H7 (cell line): Measurements from ENCODE around the gene CDCA5. TPM values are rescaled to one million over a fixed set of nuclear protein-coding genes. Genes with fewer than 3 reads are reported as not detected.

ENCODE experiments used
- DNase-seq: peaks from one replicate; pipeline ENCODE4 v3.0.0; 2012
- H3K27me3 ChIP-seq: 2 replicates; pipeline ENCODE4 v1.6.0; 2011; ENCODE audit warnings: mild to moderate bottlenecking, low read length; ENCODE audit not compliant: control insufficient read depth, insufficient read depth
- H3K36me3 ChIP-seq: replicated peaks from 2 replicates; pipeline ENCODE4 v1.5.1; 2011; ENCODE audit warnings: low read length; ENCODE audit not compliant: control insufficient read depth, insufficient read depth
- H3K4me3 ChIP-seq: 2 replicates; pipeline ENCODE4 v1.5.1; 2011; ENCODE audit warnings: low read depth, mild to moderate bottlenecking, control low read depth, low read length, moderate library complexity; ENCODE audit not compliant: insufficient read depth
- total RNA-seq: library from RNA; depleted of rRNA; stranded (reverse); fragments of >200 nt; shearing (Covaris generic); gene quantifications from 2 replicates; pipeline ENCODE4 v1.2.3, GENCODE V29; 2014

CDCA5 gene
- total RNA-seq, 1 experiment from 2014 or later: 83.8 TPM

DNA sequence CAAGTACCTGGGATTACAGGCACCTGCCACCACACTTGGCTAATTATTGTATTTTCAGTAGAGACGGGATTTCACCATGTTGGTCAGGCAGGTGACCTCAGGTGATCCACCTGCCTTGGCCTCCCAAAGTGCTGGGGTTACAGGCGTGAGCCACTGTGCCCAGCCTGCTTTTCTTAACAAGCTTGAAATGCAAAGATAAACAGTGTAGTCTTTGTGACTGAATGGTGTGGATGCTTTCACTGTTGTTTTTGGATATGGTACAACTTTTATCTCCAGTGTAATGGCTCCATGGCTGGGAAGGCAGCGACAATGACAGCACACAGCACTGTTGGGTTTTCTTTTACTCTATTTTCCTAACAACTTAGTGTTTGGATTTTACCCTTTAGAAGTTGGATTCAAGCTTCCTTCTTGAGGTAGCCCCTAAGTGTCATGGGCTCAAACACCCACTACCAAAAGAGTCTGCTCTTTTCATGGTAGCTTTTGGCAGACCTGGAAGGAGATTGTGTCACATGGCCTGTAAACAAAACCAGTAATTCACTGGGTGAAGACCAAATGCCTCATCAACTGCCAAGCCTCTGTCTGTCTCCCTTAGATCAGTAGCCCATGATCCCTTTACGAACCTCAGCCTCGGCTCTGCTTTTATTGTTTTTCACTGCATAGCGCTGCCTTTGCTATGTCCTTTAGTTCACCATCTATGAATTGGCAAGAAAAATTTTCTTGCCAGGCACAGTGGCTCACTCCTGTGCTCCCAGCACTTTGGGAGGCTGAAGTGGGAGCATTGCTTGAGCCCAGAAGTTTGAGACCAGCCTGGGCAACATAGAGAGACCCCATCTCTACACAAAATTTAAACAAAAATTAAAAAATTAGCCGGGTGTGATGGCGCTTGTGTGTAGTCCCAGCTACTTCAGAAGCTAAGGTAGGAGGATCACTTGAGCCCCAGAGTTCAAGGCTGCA lies 18.6 kb upstream of the CDCA5 start:
- no peak for DNase-seq
- peaks cover 3% of the 10 kb centered on the region for H3K36me3 ChIP-seq
- no peak overlapping the region for H3K4me3 ChIP-seq
- no peaks in the 10 kb centered on the region for H3K27me3 ChIP-seq

DNA sequence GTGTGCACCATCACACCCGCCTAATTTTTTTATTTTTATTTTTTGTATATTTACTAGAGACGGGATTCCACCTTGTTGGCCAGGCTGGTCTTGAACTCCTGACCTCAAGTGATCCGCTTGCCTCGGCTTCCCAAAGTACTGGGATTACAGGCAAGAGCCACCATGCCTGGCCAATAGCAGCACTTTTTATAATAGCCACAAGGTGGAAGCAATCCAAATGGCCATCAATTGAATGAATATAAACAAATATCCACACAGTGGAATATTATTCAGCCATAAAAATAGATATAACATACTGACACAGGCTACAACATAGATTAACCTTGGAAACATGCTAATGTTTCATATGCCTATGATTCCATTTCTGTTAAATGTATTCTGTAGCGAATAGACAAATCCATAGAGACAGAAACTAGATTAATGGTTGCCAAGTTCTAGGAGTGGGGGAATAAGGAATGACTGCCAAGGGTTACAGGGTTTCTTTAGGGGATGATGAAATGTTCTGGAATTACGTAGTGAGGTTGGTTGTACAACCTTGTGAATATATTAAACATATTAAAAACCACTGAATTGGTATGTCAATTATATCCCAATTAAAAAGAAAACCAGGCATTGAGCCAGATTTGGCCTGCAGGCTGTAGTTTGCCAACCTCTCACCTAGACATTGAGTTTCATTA lies 17.0 kb upstream of the CDCA5 start:
- H3K27me3 ChIP-seq: no peaks in the 10 kb centered on the region
- H3K4me3 ChIP-seq: no peak overlapping the region
- DNase-seq: no peak
- peaks cover 3% of the 10 kb centered on the region for H3K36me3 ChIP-seq

DNA sequence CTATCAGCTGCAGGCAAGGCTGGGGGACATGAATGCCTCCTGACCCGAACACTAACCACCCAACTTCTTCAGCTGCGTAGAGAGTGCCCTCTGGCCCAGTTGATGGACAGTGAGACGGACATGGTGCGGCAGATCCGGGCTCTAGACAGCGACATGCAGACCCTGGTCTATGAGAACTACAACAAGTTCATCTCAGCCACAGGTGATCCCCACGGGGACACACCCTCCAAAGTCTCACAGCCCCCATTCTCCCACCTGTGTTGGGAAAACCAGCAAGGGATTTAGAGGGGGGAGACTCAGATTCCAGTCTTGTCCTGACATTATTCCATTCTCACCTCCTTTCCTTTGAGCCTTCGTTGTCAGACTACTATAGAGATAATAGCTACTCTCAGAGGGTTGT lies 13.1 kb upstream of the CDCA5 start:
- Histone ChIP-seq H3K27me3 (no peaks in the 10 kb centered on the region), H3K36me3 (no peaks in the 10 kb centered on the region; the same call in none of the 2 replicates), H3K4me3 (peak overlapping the region; percentile 65; the same call in 1 of the 2 replicates)
- no peak for DNase-seq

DNA sequence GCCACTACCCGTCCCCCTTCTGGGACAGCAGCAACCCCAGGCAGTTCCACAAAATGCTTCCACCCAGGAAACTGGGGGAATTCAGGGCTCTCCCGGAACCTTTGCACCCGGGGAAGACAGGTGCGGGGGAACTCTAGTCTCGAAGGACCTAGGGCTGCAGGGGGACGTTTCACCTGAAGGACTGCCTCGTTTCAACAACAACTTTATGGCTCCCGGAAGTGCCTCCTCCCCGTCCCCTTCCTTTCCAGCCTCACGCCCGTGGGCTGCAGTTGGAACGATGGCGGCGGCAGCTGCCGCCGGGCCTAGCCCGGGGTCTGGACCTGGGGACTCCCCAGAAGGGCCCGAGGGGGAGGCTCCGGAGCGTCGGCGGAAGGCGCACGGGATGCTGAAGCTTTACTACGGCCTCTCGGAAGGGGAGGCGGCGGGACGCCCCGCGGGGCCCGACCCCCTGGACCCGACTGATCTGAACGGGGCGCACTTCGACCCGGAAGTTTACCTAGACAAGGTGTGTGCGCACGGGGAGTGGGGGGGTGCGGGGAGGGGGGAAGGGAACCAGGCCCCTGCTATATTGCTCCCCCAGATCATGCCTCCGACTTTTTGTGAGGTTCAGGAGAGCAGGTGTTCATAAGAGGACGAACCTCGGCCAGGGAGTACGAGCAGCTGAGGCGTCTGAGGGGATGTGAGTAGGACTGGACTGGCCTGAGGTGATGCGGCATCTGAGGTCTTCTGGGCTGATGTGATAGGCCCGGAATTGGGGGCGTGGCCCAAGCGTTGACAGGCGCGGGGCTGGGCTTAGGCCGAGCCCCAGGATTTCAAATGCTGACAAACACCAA lies 12.3 kb upstream of the CDCA5 start, which contains the start of gene VPS51:
TSS of gene VPS51 (plus strand) at position 241 of the 833 bp plus-strand sequence. CDS start at position 278, 37 bp downstream.
- no peaks in the 10 kb centered on the region; the same call in none of the 2 replicates for H3K36me3 ChIP-seq
- DNase-seq: peak; percentile 97
- peak within 1 kb of the TSS; percentile 65 for H3K4me3 ChIP-seq
- no peaks in the 10 kb centered on the region for H3K27me3 ChIP-seq

DNA sequence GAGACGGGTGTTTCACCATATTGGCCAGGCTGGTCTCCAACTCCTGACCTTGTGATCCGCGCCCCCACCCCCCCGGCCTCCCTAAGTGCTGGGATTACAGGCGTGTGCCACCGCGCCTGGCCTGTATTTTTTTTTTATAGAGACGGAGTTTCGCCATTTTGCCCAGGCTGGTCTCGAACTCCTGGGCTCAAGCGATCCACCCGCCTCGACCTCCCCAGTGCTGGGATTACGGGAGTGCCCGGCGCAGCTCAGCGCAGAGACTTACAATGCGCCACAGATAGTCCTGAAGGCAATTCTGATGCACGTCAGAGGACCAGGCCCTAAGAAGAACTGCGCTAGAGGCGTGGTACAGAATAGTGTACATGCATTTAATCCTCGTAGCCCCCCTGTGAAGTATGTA lies 11.6 kb upstream of the CDCA5 start:
- Histone ChIP-seq H3K36me3 (no peaks in the 10 kb centered on the region; the same call in none of the 2 replicates), H3K4me3 (no peak overlapping the region; the same call in 1 of the 2 replicates)
- DNase-seq: no peak

DNA sequence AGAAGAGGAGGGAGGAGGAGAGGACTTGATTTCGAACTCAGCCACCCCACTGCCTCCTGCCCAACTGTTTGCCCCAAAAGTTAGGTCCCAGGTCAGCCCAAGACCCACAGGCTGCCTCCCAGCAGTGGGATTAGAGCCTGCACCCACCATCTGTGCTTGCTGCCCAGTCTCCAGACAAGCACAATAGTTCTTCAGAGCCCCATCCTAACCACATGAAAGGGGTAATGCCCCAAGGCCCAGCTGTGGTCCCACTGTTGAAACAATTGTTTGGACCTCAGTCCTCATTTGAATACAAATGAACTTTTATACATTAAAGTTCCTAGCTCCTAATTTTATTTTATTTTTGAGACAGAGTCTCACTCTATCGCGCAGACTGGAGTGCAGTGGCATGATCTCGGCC lies 6.8 kb upstream of the CDCA5 start:
- no peaks in the 10 kb centered on the region for H3K27me3 ChIP-seq
- peaks cover under 1% of the 10 kb centered on the region; the same call in 1 of the 2 replicates for H3K36me3 ChIP-seq
- no peak overlapping the region for H3K4me3 ChIP-seq
- DNase-seq: no peak

More for the DNA sequence above, 11.6 kb upstream of the CDCA5 start:
- H3K27me3 ChIP-seq: no peaks in the 10 kb centered on the region

DNA sequence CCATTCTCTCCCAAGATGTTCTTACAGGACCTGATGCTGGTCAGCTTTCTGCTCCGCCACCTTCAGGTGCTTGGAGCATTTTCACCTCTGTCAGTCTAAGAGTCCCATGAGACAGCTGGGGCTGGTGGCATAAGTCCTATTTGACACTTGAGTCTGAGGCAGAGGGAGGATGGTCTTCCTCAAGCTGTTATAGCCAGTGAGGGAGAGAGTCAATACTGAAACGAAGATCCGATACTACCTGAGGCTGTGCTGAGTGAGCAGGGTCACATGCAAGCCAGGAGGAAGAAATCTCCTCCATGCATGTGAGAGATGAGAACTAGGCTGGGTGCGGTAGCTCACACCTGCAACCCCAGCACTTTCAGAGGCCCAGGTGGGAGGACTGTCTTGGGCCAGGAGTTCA lies 5.8 kb upstream of the CDCA5 start:
- DNase-seq: no peak
- Histone ChIP-seq H3K36me3 (peaks cover 1% of the 10 kb centered on the region; the same call in 1 of the 2 replicates), H3K27me3 (no peaks in the 10 kb centered on the region), H3K4me3 (no peak overlapping the region)

DNA sequence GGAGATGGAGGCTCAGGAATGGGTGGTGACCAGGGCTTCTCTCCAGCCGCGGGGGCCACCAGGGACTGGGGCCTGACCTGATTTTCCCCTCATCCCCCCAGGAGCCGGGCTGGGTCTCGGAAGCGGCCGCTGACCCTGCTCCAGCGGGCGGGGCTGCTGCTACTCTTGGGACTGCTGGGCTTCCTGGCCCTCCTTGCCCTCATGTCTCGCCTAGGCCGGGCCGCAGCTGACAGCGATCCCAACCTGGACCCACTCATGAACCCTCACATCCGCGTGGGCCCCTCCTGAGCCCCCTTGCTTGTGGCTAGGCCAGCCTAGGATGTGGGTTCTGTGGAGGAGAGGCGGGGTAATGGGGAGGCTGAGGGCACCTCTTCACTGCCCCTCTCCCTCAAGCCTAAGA lies 4.0 kb upstream of the CDCA5 start:
- no peaks in the 10 kb centered on the region for H3K27me3 ChIP-seq
- DNase-seq: no peak
- no peak overlapping the region for H3K4me3 ChIP-seq

DNA sequence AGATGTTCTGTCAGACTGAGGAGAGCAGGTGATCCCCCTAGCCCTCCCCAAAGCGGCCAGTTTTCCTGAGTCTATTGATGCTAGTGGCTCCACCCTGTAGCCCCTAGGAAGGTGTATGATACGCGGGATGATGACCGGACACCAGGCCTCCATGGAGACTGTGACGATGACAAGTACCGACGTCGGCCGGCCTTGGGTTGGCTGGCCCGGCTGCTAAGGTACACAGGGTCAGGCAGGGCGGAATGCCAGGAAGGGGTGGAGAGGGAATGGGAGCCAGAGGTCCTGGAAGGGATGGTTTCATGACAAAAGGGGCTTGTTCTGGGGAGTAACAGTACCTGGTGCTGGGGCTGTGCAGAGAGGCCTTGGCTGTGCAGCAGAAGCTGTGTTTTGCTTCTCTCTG lies 3.4 kb upstream of the CDCA5 start:
- Histone ChIP-seq H3K4me3 (no peak overlapping the region), H3K36me3 (peaks cover 1% of the 10 kb centered on the region), H3K27me3 (no peaks in the 10 kb centered on the region)
- DNase-seq: no peak

More for the DNA sequence above, 4.0 kb upstream of the CDCA5 start:
- H3K36me3 ChIP-seq: peaks cover 1% of the 10 kb centered on the region; the same call in 1 of the 2 replicates

DNA sequence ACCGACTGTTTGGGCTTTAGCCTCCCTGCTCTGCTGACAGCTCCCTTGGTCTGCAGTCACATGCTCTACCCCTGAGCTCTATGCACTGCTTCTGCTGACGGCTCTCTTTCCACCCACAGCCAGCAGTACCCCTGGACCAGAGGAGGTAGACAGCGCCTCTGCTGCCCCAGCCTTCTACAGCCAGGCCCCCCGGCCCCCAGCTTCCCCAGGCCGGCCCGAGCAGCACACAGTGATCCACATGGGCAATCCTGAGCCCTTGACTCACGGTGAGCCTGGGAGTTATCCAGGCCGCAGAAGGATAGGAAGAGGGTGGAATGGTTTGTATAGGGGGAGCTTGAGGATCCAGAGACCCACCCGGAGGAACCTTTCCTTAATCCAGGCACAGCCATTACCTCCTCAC lies 3.0 kb upstream of the CDCA5 start:
- Histone ChIP-seq H3K36me3 (peaks cover 5% of the 10 kb centered on the region), H3K27me3 (no peaks in the 10 kb centered on the region)
- DNase-seq: no peak

DNA sequence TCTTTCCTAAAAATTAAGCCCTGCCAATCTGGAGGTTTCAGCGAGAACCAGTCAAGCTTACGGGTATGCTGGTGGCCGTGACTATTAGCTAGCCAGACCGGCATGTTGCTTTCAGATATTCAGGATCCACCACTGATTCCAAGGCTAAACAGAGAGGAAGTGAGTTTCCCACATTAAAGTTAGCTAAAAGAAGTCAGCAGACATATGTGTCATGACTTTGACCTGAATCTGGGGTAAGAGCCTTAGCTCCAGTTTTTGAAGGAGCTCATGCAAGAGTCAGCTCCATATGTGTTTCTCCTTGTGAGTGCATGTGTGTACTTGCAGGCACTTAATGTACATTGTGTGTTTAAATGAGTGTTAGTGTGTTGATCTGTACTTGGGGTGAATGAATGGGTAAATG lies 1.6 kb upstream of the CDCA5 start:
- Histone ChIP-seq H3K4me3 (no peak overlapping the region), H3K36me3 (peaks cover 12% of the 10 kb centered on the region), H3K27me3 (no peaks in the 10 kb centered on the region)
- no peak for DNase-seq

More for the DNA sequence above, 3.0 kb upstream of the CDCA5 start:
- no peak overlapping the region for H3K4me3 ChIP-seq

DNA sequence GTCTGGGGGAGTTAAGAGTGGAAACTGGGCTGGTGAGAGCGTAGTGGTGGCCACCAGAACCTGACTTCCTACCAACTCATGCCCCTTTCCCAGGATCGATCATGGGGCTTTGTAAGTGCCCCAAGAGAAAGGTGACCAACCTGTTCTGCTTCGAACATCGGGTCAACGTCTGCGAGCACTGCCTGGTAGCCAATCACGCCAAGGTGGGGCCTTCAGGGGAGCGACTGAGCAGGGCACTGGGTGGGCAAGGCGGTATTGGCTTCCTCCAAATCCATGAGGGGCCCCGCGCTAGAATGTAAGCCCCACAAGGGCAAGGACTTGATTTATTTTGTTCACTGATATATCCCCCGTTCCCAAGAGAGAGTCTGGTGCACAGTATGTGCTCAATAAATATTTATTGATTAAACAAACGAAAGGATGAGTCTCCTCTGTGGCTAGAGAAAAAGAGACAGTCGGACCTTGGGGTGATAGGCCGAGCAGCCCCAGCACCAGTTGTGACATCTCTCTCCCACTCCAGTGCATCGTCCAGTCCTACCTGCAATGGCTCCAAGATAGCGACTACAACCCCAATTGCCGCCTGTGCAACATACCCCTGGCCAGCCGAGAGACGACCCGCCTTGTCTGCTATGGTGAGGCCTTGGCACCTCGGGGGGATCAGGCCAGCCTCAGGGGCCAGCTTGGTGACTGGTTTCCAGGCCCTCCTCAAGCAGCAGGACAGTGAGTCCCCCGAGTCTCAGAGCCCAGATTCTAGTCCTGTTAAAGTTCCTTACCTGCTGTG lies 947 bp upstream of the CDCA5 start:
- no peak for DNase-seq
- Histone ChIP-seq H3K27me3 (no peaks in the 10 kb centered on the region), H3K36me3 (peaks cover 17% of the 10 kb centered on the region), H3K4me3 (peak overlapping the region; percentile 88)

DNA sequence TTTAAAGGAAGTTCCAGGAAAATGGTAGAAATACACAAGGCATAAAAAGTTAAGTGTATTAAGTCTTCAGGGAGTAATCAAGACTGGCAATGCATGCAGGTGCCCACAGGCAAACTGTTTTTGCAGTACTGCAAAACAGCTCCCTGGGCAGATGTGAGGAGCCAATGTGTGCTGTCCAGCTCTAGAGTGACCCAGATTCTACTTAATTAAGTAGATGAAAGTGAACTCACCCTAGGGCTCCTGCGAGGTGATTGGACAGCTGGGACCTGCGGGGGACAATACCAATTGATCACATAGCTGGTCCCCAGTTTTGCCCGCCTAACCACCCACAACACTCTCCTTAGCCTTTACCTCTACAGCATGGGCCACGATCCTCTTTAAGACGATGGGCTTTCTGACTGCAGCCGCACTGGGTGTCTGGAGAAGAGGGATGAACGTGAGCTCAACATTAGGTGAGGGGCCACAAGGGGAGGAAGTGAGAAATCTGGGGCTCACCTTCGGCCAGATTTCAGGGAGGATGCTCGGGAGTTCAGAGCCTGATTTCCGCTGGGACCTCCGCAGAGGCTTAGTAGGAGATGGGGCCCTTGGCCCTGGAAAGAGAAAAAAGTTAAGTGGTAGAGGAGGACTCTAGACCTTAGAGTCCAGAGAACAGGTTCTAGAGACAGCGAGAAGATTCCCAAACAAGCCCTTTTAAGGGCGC lies 556 bp downstream of the CDCA5 start:
- no peaks in the 10 kb centered on the region for H3K27me3 ChIP-seq
- H3K4me3 ChIP-seq: peak overlapping the region; percentile 88
- peak; percentile 40 for DNase-seq
- H3K36me3 ChIP-seq: peaks cover 26% of the 10 kb centered on the region
